Measurements from ENCODE around the gene BACH2. TPM values are rescaled to one million over a fixed set of nuclear protein-coding genes. Genes with fewer than 3 reads are reported as not detected.

The BACH2 gene
- polyA plus RNA-seq, 2 of the 4 experiments (the other 2 are of a cell fraction): 0.01 to 0.36 TPM

- no peak overlapping the region for H3K4me3 ChIP-seq
- TF ChIP-seq HDAC2 (IDR thresholded peaks at IDR 0.05) (no peak), CBX8 (IDR thresholded peaks at IDR 0.05) (no peak), MAFK (IDR thresholded peaks at IDR 0.05; ENCODE audit: partially characterized antibody) (peak; percentile 22)
- DNase-seq (ENCODE audit: low read depth in 1 of 2, low spot score in 1 of 2) (no peak), FAIRE-seq (no peak), ATAC-seq (no peak)
- no peak overlapping the region for H3K4me2 ChIP-seq
- no peak overlapping the region for H3K27ac ChIP-seq
- CTCF ChIA-PET: no interaction called here
- no peaks in the 10 kb centered on the region for H3K9me3 ChIP-seq
- POLR2A ChIA-PET: no interaction called here
- H3K4me1 ChIP-seq: no peaks in the 10 kb centered on the region
Measured at GRCh38 chr6:90170601-90171000, 126.0 kb downstream of the BACH2 start.

- ChIA-PET POLR2A (no interaction called here), CTCF (no interaction called here)
- H3K4me2 ChIP-seq: no peak overlapping the region
- 41% methylated on average over 4 of the region's 4 CpGs for WGBS (ENCODE audit: missing lambda C conversion rate)
- H3K4me1 ChIP-seq: no peaks in the 10 kb centered on the region
- ATAC-seq (no peak), FAIRE-seq (no peak), DNase-seq (ENCODE audit: low read depth in 1 of 2, low spot score in 1 of 2) (no peak)
- TF ChIP-seq KDM5A (IDR thresholded peaks at IDR 0.05) (no peak), ELK1 (IDR thresholded peaks at IDR 0.05; ENCODE audit: low read depth, low read length) (no peak), ESRRA (IDR thresholded peaks at IDR 0.05; ENCODE audit: borderline replicate concordance, low read length) (no peak), CHD2 (IDR thresholded peaks at IDR 0.05; ENCODE audit: low read length, partially characterized antibody) (no peak), ZFP36 (IDR thresholded peaks at IDR 0.05; ENCODE audit: borderline replicate concordance, partially characterized antibody) (no peak), RARB (CRISPR knock-in tag; IDR thresholded peaks at IDR 0.05) (no peak), TFCP2L1 (CRISPR knock-in tag; IDR thresholded peaks at IDR 0.05) (no peak), RFX5 (IDR thresholded peaks at IDR 0.05) (no peak), RCOR1 (IDR thresholded peaks at IDR 0.05; ENCODE audit: low read depth, low read length) (no peak), JUNB (IDR thresholded peaks at IDR 0.05) (no peak), NPAS2 (CRISPR knock-in tag; IDR thresholded peaks at IDR 0.05; ENCODE audit: borderline replicate concordance) (no peak)
- TF ChIP-seq, protein P1, sequence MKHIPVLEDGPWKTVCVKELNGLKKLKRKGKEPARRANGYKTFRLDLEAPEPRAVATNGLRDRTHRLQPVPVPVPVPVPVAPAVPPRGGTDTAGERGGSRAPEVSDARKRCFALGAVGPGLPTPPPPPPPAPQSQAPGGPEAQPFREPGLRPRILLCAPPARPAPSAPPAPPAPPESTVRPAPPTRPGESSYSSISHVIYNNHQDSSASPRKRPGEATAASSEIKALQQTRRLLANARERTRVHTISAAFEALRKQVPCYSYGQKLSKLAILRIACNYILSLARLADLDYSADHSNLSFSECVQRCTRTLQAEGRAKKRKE (CRISPR knock-in tag; IDR thresholded peaks at IDR 0.05; ENCODE audit: low read depth): no peak
- TF ChIP-seq, protein P2, sequence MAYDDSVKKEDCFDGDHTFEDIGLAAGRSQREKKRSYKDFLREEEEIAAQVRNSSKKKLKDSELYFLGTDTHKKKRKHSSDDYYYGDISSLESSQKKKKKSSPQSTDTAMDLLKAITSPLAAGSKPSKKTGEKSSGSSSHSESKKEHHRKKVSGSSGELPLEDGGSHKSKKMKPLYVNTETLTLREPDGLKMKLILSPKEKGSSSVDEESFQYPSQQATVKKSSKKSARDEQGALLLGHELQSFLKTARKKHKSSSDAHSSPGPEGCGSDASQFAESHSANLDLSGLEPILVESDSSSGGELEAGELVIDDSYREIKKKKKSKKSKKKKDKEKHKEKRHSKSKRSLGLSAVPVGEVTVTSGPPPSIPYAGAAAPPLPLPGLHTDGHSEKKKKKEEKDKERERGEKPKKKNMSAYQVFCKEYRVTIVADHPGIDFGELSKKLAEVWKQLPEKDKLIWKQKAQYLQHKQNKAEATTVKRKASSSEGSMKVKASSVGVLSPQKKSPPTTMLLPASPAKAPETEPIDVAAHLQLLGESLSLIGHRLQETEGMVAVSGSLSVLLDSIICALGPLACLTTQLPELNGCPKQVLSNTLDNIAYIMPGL (CRISPR knock-in tag; IDR thresholded peaks at IDR 0.05; ENCODE audit: borderline replicate concordance): no peak
- no peak overlapping the region for H3K4me3 ChIP-seq
- no peak overlapping the region for H3K27ac ChIP-seq
- H3K9me3 ChIP-seq: no peaks in the 10 kb centered on the region
Measured at GRCh38 chr6:90169374-90169773, 127.3 kb downstream of the BACH2 start.

GRCh38 chr6:90168693-90169131 is 127.9 kb downstream of the BACH2 start:
- FAIRE-seq: no peak
- CTCF ChIA-PET: no interaction called here

More at GRCh38 chr6:90168693-90169131, 127.9 kb downstream of the BACH2 start:
- H3K27ac ChIP-seq: no peak overlapping the region
- H3K4me3 ChIP-seq: no peak overlapping the region
- H3K4me2 ChIP-seq: no peak overlapping the region
- TF ChIP-seq EP300 (IDR thresholded peaks at IDR 0.05) (no peak), EHMT2 (IDR thresholded peaks at IDR 0.05; ENCODE audit: low read depth) (no peak), CBX8 (IDR thresholded peaks at IDR 0.05) (no peak), CHD2 (IDR thresholded peaks at IDR 0.05; ENCODE audit: low read length, partially characterized antibody) (no peak), ZSCAN20 (CRISPR knock-in tag; IDR thresholded peaks at IDR 0.05) (no peak), FOXS1 (CRISPR knock-in tag; IDR thresholded peaks at IDR 0.05) (no peak), BHLHE40 (IDR thresholded peaks at IDR 0.05; ENCODE audit: low read depth, low read length) (no peak)
- TF ChIP-seq, protein P3, sequence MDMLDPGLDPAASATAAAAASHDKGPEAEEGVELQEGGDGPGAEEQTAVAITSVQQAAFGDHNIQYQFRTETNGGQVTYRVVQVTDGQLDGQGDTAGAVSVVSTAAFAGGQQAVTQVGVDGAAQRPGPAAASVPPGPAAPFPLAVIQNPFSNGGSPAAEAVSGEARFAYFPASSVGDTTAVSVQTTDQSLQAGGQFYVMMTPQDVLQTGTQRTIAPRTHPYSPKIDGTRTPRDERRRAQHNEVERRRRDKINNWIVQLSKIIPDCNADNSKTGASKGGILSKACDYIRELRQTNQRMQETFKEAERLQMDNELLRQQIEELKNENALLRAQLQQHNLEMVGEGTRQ (IDR thresholded peaks at IDR 0.05): no peak
- no peaks in the 10 kb centered on the region for H3K4me1 ChIP-seq
- 18% methylated on average over 4 of the region's 4 CpGs for WGBS (ENCODE audit: missing lambda C conversion rate)
- ATAC-seq: no peak
- no peaks in the 10 kb centered on the region for H3K9me3 ChIP-seq
- DNase-seq (ENCODE audit: low read depth in 1 of 2, low spot score in 1 of 2): no peak
- POLR2A ChIA-PET: no interaction called here
